NCI-H526 treated with DMSO at 0.1 percent for 48 hours (cell line): ENCODE measurements around the gene PTPN22.
"Not testable (repeated sequence)": the region's sequence is repeated elsewhere in the genome, so short reads cannot be mapped to it uniquely, and the experiment has no call there.

Experiments used
- DNase-seq: peaks from one replicate; lab custom pipeline; 2025; lab: John Stamatoyannopoulos, UW

Gene PTPN22

GRCh38 chr1:113852694-113853093 lies 18.8 kb downstream of the PTPN22 start:
- DNase-seq = not testable (repeated sequence)

DNA sequence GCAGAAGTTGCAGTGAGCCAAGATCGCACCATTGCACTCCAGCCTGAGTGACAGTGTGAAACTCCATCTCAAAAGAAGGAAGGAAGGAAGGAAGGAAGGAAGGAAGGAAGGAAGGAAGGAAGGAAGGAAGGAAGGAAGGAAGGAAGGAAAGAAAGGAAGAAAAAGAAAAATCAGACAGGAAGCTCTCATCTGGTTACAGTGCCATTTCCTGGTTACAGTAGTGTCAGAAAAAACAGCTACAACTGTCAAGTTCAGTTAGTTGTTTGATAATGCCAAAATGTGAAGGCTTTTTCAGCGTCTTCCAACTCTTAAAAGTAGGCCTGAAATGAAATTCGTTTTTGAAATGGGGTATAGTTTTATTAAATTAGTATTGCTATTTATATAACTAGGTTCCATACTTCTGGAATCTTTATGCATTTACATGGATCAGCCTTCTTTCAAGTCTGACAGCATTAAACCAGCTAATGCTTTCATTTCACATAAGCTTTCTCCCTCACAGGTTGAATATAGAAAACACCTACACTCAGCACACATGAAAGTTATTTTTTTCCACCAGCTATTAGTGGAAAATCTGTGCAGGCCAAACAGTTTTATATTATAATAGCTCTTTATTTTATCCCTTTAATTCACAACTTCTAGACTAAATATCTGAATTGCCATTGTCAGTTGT lies 21.2 kb downstream of the PTPN22 start:
- DNase-seq = no peak

DNA sequence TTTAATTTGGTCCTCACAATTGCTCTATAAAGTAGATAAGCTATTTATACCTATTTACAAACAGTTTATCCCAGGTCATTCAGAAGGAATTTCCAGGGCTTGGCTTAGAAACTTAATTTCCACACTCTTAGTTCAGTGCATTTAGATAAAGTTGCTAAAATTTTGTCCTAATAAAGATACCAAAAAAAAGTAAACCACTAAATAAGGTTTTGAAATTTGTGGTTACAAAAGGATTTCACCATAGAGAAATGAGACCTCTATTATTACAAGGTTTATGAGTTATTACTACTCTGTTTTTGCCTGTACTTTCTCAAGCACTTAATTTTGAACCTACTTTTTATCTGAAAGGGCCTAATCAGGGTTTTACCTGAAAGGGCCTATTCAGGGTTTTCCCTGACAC lies 22.4 kb downstream of the PTPN22 start:
- no peak for DNase-seq

DNA sequence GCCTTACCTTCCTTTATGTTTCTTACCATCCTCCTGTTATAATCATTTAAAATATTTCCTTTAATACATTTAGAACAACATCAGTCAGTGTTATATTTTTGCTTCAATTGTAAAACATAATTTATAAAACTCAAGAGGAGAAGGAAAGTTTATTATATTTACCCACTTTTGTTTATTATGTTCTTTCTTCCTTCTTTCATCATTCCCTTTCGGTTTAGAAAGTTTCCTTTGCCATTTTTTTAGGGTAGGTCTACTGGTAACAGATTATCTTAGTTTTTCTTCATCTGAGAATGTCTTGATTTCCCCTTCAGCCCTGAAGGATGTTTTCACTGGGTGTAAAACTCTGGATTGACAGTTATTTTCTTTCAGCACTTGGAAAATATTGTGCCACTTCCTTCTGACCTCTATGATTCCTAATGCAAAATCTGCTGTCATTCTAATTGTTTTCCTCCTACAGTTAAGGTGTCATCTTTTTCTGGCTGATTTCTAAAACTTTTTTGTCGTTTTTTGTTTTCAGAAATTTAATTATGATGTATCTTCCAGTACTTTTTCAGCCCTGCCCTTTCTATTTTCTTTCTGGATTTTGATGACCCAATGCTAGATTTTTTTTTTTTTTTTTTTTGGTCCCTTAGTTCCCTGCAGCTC lies 25.0 kb downstream of the PTPN22 start:
- no peak for DNase-seq

DNA sequence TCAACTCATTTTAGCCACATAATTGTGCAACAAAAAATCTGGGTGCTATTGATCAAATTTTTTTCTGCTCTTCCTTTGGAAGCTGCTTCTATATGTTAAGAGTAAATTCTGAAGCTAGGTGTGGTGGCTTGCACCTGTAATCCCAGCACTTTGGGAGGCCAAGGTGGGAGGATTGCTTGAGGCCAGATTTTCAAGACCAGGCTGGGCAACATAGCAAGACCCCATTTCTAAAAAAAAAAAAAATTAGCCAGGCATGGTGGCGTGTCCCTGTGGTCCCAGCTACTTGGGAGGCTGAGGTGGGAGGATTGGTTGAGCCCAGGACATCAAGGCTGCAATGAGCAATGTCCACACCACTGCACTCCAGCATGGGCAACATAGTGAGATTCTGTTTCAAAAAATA lies 35.0 kb downstream of the PTPN22 start:
- no peak for DNase-seq

DNA sequence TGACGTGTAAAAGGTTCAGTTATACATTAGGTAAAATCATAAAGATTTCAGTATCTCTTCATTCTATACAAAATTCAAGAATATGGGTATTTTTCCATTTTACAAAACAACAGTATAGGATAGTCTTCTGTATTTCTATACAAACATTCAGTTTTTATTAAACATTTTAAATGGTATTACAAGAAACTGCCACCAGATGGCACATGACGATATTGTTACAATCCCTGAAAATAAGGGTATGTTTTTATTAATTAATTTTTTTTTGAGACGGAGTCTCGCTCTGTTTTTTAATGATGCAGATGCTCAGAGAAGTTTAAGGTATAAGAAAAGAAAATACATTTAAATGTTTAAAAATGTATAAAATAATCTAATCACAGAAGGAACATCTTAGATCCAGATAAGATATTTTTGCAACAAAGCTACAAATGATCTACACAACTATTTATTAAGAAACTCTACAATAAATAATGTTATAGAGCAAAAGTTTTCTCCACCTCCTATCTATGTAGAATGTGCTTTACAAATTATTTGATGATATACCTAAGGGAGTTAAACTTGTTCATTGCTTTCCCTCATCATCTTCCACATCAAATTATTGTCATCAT lies 35.7 kb downstream of the PTPN22 start:
- peak; percentile 9 for DNase-seq

DNA sequence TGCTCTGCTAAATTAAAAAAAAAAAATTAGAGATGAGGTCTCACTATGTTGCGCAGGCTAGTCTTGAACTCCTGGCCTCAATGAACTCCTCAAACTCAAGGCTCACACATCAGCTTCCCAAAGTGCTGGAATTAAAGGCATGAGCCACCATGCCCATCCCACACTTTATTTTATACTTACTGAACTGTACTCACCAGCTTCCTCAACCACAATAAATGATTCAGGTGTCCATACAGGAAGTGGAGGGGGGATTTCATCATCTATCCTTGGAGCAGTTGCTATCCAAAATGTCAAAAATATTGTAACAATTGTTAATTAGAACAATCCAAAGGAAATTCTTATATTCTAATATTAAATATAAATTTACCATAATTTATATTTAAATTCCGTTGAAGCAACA lies 36.8 kb downstream of the PTPN22 start:
- DNase-seq = no peak

GRCh38 chr1:113830039-113830438 lies 41.5 kb downstream of the PTPN22 start:
- no peak for DNase-seq

DNA sequence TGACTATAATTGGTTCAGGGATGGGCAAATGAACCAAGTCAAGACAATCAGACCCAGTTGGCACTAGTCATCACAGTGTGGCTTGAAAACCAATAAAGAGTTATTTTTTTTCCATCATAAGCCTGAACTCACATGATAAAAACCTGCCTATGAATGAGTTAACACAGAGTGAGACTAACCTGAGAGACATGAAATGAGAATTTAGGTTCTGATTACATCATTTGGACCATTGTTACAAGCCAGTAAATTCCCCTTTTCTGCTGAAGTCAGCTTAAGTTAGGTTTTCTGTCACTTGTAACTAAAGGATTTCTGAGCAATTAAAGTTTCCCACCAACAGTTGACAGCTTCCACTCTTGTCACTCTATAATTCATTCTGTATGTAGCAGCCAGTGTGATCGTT lies 49.6 kb downstream of the PTPN22 start:
- DNase-seq = no peak

DNA sequence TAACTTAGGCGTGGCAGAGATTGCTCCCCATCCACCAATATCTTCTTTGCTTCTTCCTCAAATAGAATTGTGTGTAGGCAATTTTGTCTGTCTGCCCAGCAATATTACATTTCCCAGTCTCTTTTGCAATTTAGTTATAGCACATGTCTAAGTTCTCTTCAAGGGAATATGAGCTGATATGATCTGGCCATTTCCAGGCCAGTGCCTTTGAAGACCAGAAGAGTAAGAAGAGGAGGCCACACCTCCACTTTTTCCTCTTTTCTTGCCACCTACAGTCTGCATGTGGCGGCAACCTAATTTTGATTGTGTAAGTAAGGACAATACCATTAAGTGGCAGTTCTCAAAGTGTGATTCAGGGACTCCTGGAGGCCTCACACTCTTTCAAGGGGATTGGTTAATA lies 52.9 kb downstream of the PTPN22 start:
- DNase-seq = no peak

- no peak for DNase-seq
Observed at GRCh38 chr1:113813218-113813617, 58.3 kb downstream of the PTPN22 start.

GRCh38 chr1:113812661-113813135 lies 58.8 kb downstream of the PTPN22 start:
- no peak for DNase-seq

DNA sequence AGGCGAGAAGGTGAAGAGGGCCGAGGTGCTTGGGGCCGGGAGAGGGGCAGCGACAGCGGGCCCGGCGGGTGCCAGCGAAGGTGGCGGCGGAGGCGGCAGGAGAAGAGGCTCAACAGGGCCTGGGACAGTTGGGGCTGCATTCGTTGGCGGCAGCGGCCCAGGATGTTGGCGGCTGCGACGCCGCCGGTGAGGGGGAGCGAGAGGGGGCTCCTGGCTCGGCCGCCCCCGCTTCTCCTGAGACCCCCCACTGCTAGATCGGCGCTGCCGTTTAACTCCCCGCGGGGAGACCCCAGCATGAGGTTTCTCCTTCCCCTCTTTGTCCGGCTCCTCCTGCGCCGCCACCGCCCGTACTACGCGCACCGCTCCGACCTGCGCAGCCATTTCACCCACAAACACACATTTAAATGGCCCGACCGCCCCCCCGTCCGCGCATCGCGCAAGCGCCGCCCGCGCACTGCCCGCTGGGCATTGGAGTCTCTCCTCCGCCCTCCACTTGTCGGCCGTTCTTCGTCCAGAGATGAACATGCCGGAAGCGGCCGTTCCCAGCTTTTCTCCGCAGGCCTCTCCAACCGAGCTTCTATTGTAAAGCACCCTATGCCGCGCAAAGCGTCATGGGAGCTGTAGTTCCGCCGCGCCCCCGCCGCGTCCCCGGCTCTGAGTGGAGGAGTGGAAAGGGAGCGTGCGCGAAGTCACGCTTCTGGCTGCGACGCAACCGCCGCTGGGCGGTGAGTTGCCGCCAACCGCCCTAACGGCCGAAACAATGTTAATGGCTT lies 59.4 kb downstream of the PTPN22 start, which contains the start of gene RSBN1:
Gene RSBN1 (minus strand): TSS at position 589 of the 773 bp plus-strand sequence. CDS start 64 bp downstream, at position 525.
- peak; percentile 99 for DNase-seq

GRCh38 chr1:113811156-113811887 lies 60.2 kb downstream of the PTPN22 start:
- peak; percentile 82 for DNase-seq

DNA sequence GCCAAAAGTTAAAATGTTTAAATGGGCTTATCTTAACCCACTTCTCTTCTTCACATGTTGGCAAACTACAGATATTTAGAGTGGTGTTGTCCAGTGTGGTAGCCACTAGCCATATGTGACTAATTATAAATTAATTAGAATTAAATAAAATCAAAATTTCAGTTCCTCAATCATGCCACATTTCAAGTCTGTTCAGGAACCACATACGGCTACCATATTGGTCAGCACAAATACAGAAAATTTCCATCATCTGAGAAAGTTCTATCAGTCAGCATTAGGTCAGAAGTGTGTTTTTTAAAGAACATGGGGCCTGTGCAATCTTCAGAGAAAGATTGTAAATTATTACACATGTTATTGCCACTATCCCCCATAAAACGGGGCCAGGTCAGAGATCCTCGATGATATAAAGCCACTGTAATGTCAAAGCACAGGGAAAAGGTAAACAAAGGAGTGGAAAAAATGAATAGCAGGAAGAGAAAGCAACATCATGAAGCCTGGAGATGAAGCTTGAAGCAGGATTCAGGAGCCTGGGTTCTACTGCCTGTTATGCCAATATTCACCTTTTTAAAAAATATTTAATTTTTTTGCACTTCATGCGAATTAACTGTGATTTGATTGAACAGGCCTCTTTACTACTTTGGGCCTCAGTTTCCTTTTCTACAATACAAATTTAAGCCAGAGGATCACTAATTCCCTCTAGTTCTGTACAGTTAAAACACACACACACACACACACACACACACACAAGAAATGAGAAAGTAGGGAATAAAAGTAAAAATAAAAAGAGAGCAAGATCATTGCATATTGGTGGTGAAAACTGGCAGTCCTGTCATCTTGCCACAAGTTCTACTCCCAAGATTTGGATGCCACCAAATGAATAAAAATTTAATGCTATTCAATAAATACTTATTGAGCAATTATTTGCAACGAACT lies 61.6 kb downstream of the PTPN22 start:
- no peak for DNase-seq

DNA sequence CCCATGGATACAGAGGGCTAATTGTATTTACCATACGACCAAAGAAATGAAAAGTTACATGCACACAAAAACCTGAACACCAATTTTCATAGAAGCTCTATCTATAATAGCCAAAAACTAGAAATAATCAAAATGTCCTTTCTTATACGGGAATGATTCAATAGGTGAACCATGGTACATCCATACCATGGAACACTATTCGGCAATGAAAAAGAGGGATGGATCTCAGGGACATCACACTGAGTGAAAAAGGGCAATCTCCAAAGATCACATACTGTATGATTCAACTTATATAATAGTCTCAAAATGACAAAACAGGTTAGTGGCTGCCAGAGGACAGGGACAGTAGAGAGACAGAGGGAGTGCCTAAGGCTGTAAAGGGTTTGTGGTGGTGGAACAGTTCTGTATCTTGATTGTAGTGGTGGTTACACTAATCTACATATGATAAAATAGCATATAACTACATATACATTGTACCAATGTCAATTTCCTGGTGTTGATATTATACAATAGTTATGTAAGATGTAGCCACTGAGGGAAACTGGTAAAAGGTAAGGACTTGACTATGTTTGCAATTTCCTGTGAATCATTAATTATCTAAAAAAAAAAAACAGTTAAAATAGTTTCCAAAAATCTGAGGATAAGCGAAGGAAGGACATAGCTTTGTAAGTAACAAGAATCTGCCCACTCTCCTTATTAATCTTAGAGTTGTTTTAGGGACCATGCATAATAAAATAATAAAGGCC lies 62.9 kb downstream of the PTPN22 start:
- no peak for DNase-seq

GRCh38 chr1:113805639-113806038 lies 65.9 kb downstream of the PTPN22 start:
- DNase-seq = no peak

- DNase-seq = no peak
Observed at GRCh38 chr1:113805256-113805531, 66.3 kb downstream of the PTPN22 start.

DNA sequence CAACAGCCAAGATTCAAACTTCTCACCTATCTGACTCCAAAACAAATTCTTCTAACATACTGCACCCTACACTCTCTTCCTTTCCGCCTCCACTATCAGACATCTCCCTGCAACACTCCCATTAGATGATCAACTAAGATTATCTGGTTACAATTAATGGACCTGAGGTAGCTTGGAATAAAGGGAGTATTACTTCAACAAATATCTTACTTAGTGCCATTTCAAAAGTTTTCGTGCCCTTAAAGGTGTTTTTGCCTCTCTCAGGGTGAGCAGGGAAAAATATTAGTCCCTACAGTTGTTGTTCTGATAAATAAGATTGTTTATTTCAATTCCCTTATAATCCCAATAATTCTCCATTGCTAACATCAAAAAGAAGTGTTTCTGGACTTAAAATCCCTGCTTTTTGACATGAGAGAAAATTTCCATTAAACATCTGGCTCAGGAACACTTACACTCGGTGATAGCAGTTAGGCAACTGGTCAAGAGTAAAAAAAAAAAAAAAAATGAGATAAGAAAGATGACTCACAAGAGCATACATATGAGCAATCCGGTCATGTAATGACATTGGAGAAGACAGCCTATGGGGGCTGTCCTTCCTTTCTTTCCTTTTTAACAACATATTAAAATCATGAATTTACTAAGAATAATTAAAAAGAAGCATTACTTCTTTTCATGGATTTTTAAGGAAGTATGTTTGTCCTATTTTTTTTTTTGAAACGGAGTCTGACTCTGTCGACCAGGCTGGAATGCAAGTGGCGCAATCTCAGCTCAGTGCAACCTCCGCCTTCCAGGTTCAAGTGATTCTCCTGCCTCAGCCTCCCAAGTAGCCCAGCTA lies 66.9 kb downstream of the PTPN22 start:
- DNase-seq = no peak
